Ectodermal cell (in vitro differentiated cells): ENCODE results near the gene NCR1. TPM values are rescaled to one million over a fixed set of nuclear protein-coding genes. Genes with fewer than 3 reads are reported as not detected.
"Not testable (repeated sequence)": the region's sequence is repeated elsewhere in the genome, so short reads cannot be mapped to it uniquely, and the experiment has no call there.

Experiments
- H3K27ac ChIP-seq: 2 replicates; pipeline ENCODE4 v1.7.0; 2013; ENCODE audit warnings: mild to moderate bottlenecking, low read depth, low read length; ENCODE audit not compliant: insufficient read depth, poor library complexity, severe bottlenecking
- H3K27me3 ChIP-seq: 2 replicates; pipeline ENCODE4 v1.7.0; 2013; ENCODE audit warnings: mild to moderate bottlenecking, low read length; ENCODE audit not compliant: insufficient read depth, control insufficient read depth, poor library complexity, severe bottlenecking
- H3K36me3 ChIP-seq: one replicate; pipeline ENCODE4 v1.7.0; 2013; ENCODE audit warnings: low read length; ENCODE audit not compliant: control insufficient read depth, insufficient read depth
- H3K4me1 ChIP-seq: one replicate; pipeline ENCODE4 v1.7.0; 2013; ENCODE audit warnings: low read length; ENCODE audit not compliant: control insufficient read depth, insufficient read depth
- H3K4me3 ChIP-seq: 2 replicates; pipeline ENCODE4 v1.7.0; 2013; ENCODE audit warnings: low read depth, low read length, control low read depth; ENCODE audit not compliant: insufficient read depth
- H3K9me3 ChIP-seq: 2 replicates; pipeline ENCODE4 v1.7.0; 2013; ENCODE audit warnings: mild to moderate bottlenecking, low read length, moderate library complexity; ENCODE audit not compliant: control insufficient read depth
- WGBS, 2 experiments: methylation state at CpG; one replicate each; pipeline ENCODE4 v1.1.7; 2013; ENCODE audit warnings: missing lambda C conversion rate in 2 of 2; 5-methylcytosine and 5-hydroxymethylcytosine counted together
- polyA plus RNA-seq, 4 experiments: library from polyadenylated mRNA; stranded (reverse); fragments of 50-300 nt; gene quantifications; one replicate each; pipeline ENCODE4 v1.2.3, GENCODE V29; 2013

NCR1 gene
- polyA plus RNA-seq (2013, experiment 1 of 4): not detected
- polyA plus RNA-seq (2013, experiment 2 of 4): not detected
- polyA plus RNA-seq (2013, experiment 3 of 4): not detected
- not detected for polyA plus RNA-seq (2013, experiment 4 of 4)

- Histone ChIP-seq H3K27me3 (no peaks in the 10 kb centered on the region), H3K36me3 (no peaks in the 10 kb centered on the region), H3K9me3 (no peaks in the 10 kb centered on the region), H3K4me1 (no peaks in the 10 kb centered on the region), H3K27ac (no peak within 1 kb of the TSS), H3K4me3 (no peak within 1 kb of the TSS)
- WGBS, 2 experiments: 78 to 81% methylated on average over 22 of the region's 22 CpGs
Observed at GRCh38 chr19:54905803-54906511, at the start of gene NCR1. TSS of gene NCR1 (plus strand) at chr19:54906148. CDS start at chr19:54906188, 40 bp downstream.

GRCh38 chr19:54858476-54858875 is 47.5 kb upstream of the NCR1 start:
- not testable (repeated sequence) for H3K4me3 ChIP-seq, H3K9me3 ChIP-seq, H3K27me3 ChIP-seq, H3K27ac ChIP-seq, H3K36me3 ChIP-seq, H3K4me1 ChIP-seq
- 55 to 82% methylated on average over 3 of the region's 3 CpGs for WGBS, 2 experiments

GRCh38 chr19:54859421-54859820 is 46.5 kb upstream of the NCR1 start:
- WGBS, 2 experiments: 77 to 81% methylated on average over 7 of the region's 7 CpGs

GRCh38 chr19:54863459-54863858 is 42.5 kb upstream of the NCR1 start:
- H3K9me3 ChIP-seq, H3K4me3 ChIP-seq, H3K4me1 ChIP-seq, H3K27me3 ChIP-seq, H3K36me3 ChIP-seq, H3K27ac ChIP-seq: not testable (repeated sequence)
- WGBS, 2 experiments: no CpG with 5 or more reads among the region's 3 CpGs

More at GRCh38 chr19:54859421-54859820, 46.5 kb upstream of the NCR1 start:
- H3K27ac ChIP-seq, H3K9me3 ChIP-seq, H3K36me3 ChIP-seq, H3K4me1 ChIP-seq, H3K27me3 ChIP-seq, H3K4me3 ChIP-seq: not testable (repeated sequence)

- Histone ChIP-seq H3K27me3 (no peaks in the 10 kb centered on the region), H3K27ac (no peak overlapping the region), H3K9me3 (no peaks in the 10 kb centered on the region), H3K36me3 (no peaks in the 10 kb centered on the region), H3K4me1 (no peaks in the 10 kb centered on the region), H3K4me3 (no peak overlapping the region)
- whole genome bisulfite sequencing, 2 experiments: 75 to 86% methylated on average over 3 of the region's 3 CpGs
Observed at GRCh38 chr19:54871696-54872095, 34.3 kb upstream of the NCR1 start.

- Histone ChIP-seq H3K27ac (no peak within 1 kb of the TSS), H3K27me3 (no peaks in the 10 kb centered on the region), H3K4me3 (no peak within 1 kb of the TSS), H3K36me3 (no peaks in the 10 kb centered on the region), H3K9me3 (peaks cover 3% of the 10 kb centered on the region), H3K4me1 (no peaks in the 10 kb centered on the region)
- 75 to 82% methylated on average over 8 of the region's 8 CpGs for WGBS, 2 experiments
Observed at GRCh38 chr19:54873990-54874389, 32.0 kb upstream of the NCR1 start, which contains the start of gene FCAR. TSS of gene FCAR (plus strand) at chr19:54874235. CDS start at chr19:54874290, 55 bp downstream.

GRCh38 chr19:54875506-54875905 is 30.4 kb upstream of the NCR1 start:
- Histone ChIP-seq H3K27me3 (no peaks in the 10 kb centered on the region), H3K36me3 (no peaks in the 10 kb centered on the region), H3K9me3 (peaks cover 3% of the 10 kb centered on the region), H3K27ac (no peak overlapping the region), H3K4me3 (no peak overlapping the region), H3K4me1 (no peaks in the 10 kb centered on the region)
- WGBS, 2 experiments: 64 to 78% methylated on average over 2 of the region's 2 CpGs

GRCh38 chr19:54877471-54877870 is 28.5 kb upstream of the NCR1 start:
- Histone ChIP-seq H3K27me3 (no peaks in the 10 kb centered on the region), H3K9me3 (peaks cover 3% of the 10 kb centered on the region), H3K27ac (no peak overlapping the region), H3K36me3 (no peaks in the 10 kb centered on the region), H3K4me1 (no peaks in the 10 kb centered on the region), H3K4me3 (no peak overlapping the region)
- 74 to 78% methylated on average over 3 of the region's 3 CpGs for WGBS, 2 experiments

- 84 to 88% methylated on average over 6 of the region's 6 CpGs for WGBS, 2 experiments
- no peaks in the 10 kb centered on the region for H3K36me3 ChIP-seq
- H3K4me3 ChIP-seq: no peak overlapping the region
- no peaks in the 10 kb centered on the region for H3K27me3 ChIP-seq
- H3K9me3 ChIP-seq: peaks cover 2% of the 10 kb centered on the region
- H3K4me1 ChIP-seq: no peaks in the 10 kb centered on the region
- H3K27ac ChIP-seq: no peak overlapping the region
Observed at GRCh38 chr19:54881884-54882283, 24.1 kb upstream of the NCR1 start.

GRCh38 chr19:54882758-54883157 is 23.2 kb upstream of the NCR1 start:
- no peaks in the 10 kb centered on the region for H3K36me3 ChIP-seq
- no peaks in the 10 kb centered on the region for H3K9me3 ChIP-seq
- H3K27me3 ChIP-seq: no peaks in the 10 kb centered on the region
- H3K27ac ChIP-seq: no peak overlapping the region
- H3K4me3 ChIP-seq: no peak overlapping the region
- 89 to 90% methylated on average over 7 of the region's 7 CpGs for WGBS, 2 experiments
- no peaks in the 10 kb centered on the region for H3K4me1 ChIP-seq
